Hepatocyte (in vitro differentiated cells): ENCODE data around the gene DDIT4L. TPM values are rescaled to one million over a fixed set of nuclear protein-coding genes. Genes with fewer than 3 reads are reported as not detected.

Experiments used
- DNase-seq: peaks from one replicate; pipeline ENCODE4 v3.0.0-alpha.2; 2016; ENCODE audit warnings: low spot score
- H2AFZ ChIP-seq: fragments of 200-600 bp; sonication (generic); 2 replicates; pipeline ENCODE4 v1.6.0; 2016; ENCODE audit warnings: antibody characterized with exemption, mild to moderate bottlenecking
- H3K27ac ChIP-seq: fragments of 200-600 bp; sonication (generic); 2 replicates; pipeline ENCODE4 v1.5.1; 2016; ENCODE audit warnings: mild to moderate bottlenecking
- H3K27me3 ChIP-seq: fragments of 200-600 bp; sonication (generic); 2 replicates; pipeline ENCODE4 v1.6.1; 2016
- H3K36me3 ChIP-seq: fragments of 200-600 bp; sonication (generic); replicated peaks from 2 replicates; pipeline ENCODE4 v1.5.1; 2016; ENCODE audit warnings: low read depth; ENCODE audit not compliant: insufficient read depth
- H3K4me1 ChIP-seq: fragments of 200-600 bp; sonication (generic); 2 replicates; pipeline ENCODE4 v1.5.1; 2016; ENCODE audit warnings: mild to moderate bottlenecking, moderate library complexity; ENCODE audit not compliant: insufficient read depth
- H3K4me2 ChIP-seq: fragments of 200-600 bp; sonication (generic); 2 replicates; pipeline ENCODE4 v1.6.0; 2016
- H3K4me3 ChIP-seq: fragments of 200-600 bp; sonication (generic); 2 replicates; pipeline ENCODE4 v1.5.1; 2016; ENCODE audit warnings: mild to moderate bottlenecking
- H3K79me2 ChIP-seq: fragments of 200-600 bp; sonication (generic); 2 replicates; pipeline ENCODE4 v1.6.0; 2017; ENCODE audit warnings: mild to moderate bottlenecking
- H3K9me2 ChIP-seq: fragments of 200-600 bp; sonication (generic); replicated peaks from 2 replicates; pipeline ENCODE4 v1.6.0; 2017; ENCODE audit warnings: mild to moderate bottlenecking; ENCODE audit not compliant: insufficient read depth
- H3K9me3 ChIP-seq: fragments of 200-600 bp; sonication (generic); 2 replicates; pipeline ENCODE4 v1.5.1; 2016; ENCODE audit warnings: low read depth, mild to moderate bottlenecking
- H4K20me1 ChIP-seq: fragments of 200-600 bp; sonication (generic); 2 replicates; pipeline ENCODE4 v1.6.0; 2016; ENCODE audit warnings: mild to moderate bottlenecking; ENCODE audit not compliant: insufficient read depth, poor library complexity, severe bottlenecking
- CTCF ChIP-seq: fragments of 200-600 bp; sonication (generic); IDR thresholded peaks from 2 replicates; pipeline ENCODE4 v1.5.1; 2016; ENCODE audit warnings: antibody characterized with exemption, mild to moderate bottlenecking; ENCODE audit not compliant: poor library complexity
- EZH2 ChIP-seq: fragments of 200-600 bp; sonication (generic); IDR thresholded peaks from 2 replicates; pipeline ENCODE4 v1.6.1; 2016; ENCODE audit warnings: antibody characterized with exemption, mild to moderate bottlenecking, borderline replicate concordance
- EZH2phosphoT487 ChIP-seq: fragments of 200-600 bp; sonication (generic); IDR thresholded peaks from one replicate; pipeline ENCODE4 v1.6.1; 2018; ENCODE audit warnings: antibody characterized with exemption, mild to moderate bottlenecking, low read depth, moderate library complexity; ENCODE audit not compliant: unreplicated experiment, severe bottlenecking
- WGBS: methylation state at CpG from one replicate; pipeline ENCODE4 v1.1.6; 2016; ENCODE audit warnings: low lambda C conversion rate; ENCODE audit errors: missing lambda C conversion rate; 5-methylcytosine and 5-hydroxymethylcytosine counted together
- polyA plus RNA-seq: library from polyadenylated mRNA; unstranded; fragments of >200 nt; fragmentation: Nextera tagmentation; extraction: Ambion mirVana; gene quantifications from 2 replicates; pipeline ENCODE4 v1.2.1, GENCODE V29; 2016
- total RNA-seq: library from RNA; depleted of rRNA; stranded (reverse); fragments of >200 nt; gene quantifications from 2 replicates; pipeline ENCODE4 v1.2.3, GENCODE V29; 2014

DDIT4L gene
- total and polyA plus RNA-seq, 2 experiments from 2014 or later, result 0.64 to 3.6 TPM

- Histone ChIP-seq H3K27me3 (peaks cover 17% of the 10 kb centered on the region), H4K20me1 (no peaks in the 10 kb centered on the region), H3K4me2 (no peak overlapping the region), H3K79me2 (no peaks in the 10 kb centered on the region), H3K27ac (no peak overlapping the region), H3K4me1 (peaks cover 13% of the 10 kb centered on the region), H3K4me3 (no peak overlapping the region), H3K9me2 (no peaks in the 10 kb centered on the region), H3K9me3 (no peaks in the 10 kb centered on the region), H2AFZ (no peak overlapping the region), H3K36me3 (no peaks in the 10 kb centered on the region)
- DNase-seq, result no peak
- no peak for TF ChIP-seq EZH2phosphoT487
- no peak for TF ChIP-seq CTCF
- no peak for TF ChIP-seq EZH2
- 95% methylated on average over 9 of the region's 9 CpGs for WGBS
These were observed 2.5 kb downstream of the DDIT4L start for GRCh38 chr4:100187781-100188180.

- no peaks in the 10 kb centered on the region for H3K9me3 ChIP-seq
- no peaks in the 10 kb centered on the region for H3K79me2 ChIP-seq
- H3K36me3 ChIP-seq, result no peaks in the 10 kb centered on the region
- no peak overlapping the region for H2AFZ ChIP-seq
- no peaks in the 10 kb centered on the region for H3K9me2 ChIP-seq
- no peak overlapping the region for H3K4me2 ChIP-seq
- H4K20me1 ChIP-seq, result no peaks in the 10 kb centered on the region
- WGBS, result 91% methylated on average over 2 of the region's 2 CpGs
- H3K27ac ChIP-seq, result no peak overlapping the region
- H3K27me3 ChIP-seq, result peaks cover 8% of the 10 kb centered on the region
- TF ChIP-seq CTCF (no peak), EZH2phosphoT487 (no peak), EZH2 (no peak)
- DNase-seq, result no peak
- H3K4me1 ChIP-seq, result peaks cover 12% of the 10 kb centered on the region
- H3K4me3 ChIP-seq, result no peak overlapping the region
These were observed 5.5 kb downstream of the DDIT4L start for GRCh38 chr4:100184787-100185186.

- Histone ChIP-seq H2AFZ (no peak overlapping the region), H3K27me3 (no peaks in the 10 kb centered on the region), H4K20me1 (no peaks in the 10 kb centered on the region), H3K79me2 (no peaks in the 10 kb centered on the region), H3K36me3 (no peaks in the 10 kb centered on the region), H3K4me3 (no peak overlapping the region), H3K9me2 (no peaks in the 10 kb centered on the region), H3K9me3 (no peaks in the 10 kb centered on the region), H3K27ac (no peak overlapping the region), H3K4me2 (no peak overlapping the region), H3K4me1 (no peaks in the 10 kb centered on the region)
- TF ChIP-seq CTCF (no peak), EZH2phosphoT487 (no peak), EZH2 (no peak)
- DNase-seq, result no peak
- WGBS, result 96% methylated on average over 1 of the region's 1 CpG
These were observed 12.4 kb downstream of the DDIT4L start for GRCh38 chr4:100177855-100178254.

- H3K4me3 ChIP-seq, result no peak overlapping the region
- no peak overlapping the region for H2AFZ ChIP-seq
- no peaks in the 10 kb centered on the region for H3K9me2 ChIP-seq
- no peaks in the 10 kb centered on the region for H4K20me1 ChIP-seq
- H3K9me3 ChIP-seq, result no peaks in the 10 kb centered on the region
- no peak overlapping the region for H3K27ac ChIP-seq
- H3K36me3 ChIP-seq, result no peaks in the 10 kb centered on the region
- H3K79me2 ChIP-seq, result no peaks in the 10 kb centered on the region
- TF ChIP-seq CTCF (no peak), EZH2phosphoT487 (no peak)
- no peaks in the 10 kb centered on the region for H3K27me3 ChIP-seq
- no peaks in the 10 kb centered on the region for H3K4me1 ChIP-seq
- no peak for DNase-seq
- no peak overlapping the region for H3K4me2 ChIP-seq
These were observed 13.1 kb downstream of the DDIT4L start for GRCh38 chr4:100177126-100177525.
